Measurements from ENCODE around the gene PTP4A1.

Gene PTP4A1

DNA sequence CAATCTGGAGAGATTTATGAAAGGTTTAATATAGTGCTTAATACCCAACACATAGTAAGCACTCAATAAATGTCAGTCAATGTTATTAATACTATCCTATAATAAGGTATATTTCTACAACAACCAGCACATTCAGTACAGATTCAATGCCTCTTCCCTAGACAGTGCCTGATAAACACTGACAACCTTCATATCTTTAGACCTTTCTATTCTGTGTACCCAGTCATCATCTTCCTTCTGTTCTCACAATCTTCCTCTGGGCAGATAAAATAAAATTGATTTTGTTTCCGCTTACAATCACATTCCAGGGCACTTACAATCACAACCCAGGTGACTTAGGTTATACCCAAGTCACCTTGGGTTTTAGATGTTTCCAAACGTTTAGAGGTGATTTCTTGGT, 11.0 kb upstream of the PTP4A1 start:
- ChIA-PET POLR2A (ENCODE audit: low non-redundant PET) (no interaction called here), CTCF (interaction anchor here (0.5 kb wide), 1 partner anchor 178 kb away, joined by 3 read pairs; no protein-coding TSS in a partner anchor)
- no peak for DNase-seq (ENCODE audit: low spot score)
- TF ChIP-seq CTCF (conservative IDR thresholded peaks at IDR 0.05; ENCODE audit: low read depth), result no peak
- H3K27ac ChIP-seq, result no peak overlapping the region

GRCh38 chr6:63563235-63563634, 9.0 kb upstream of the PTP4A1 start:
- ChIA-PET POLR2A (ENCODE audit: low non-redundant PET) (no interaction called here), CTCF (no interaction called here)
- no peak overlapping the region for H3K27ac ChIP-seq
- no peak for DNase-seq (ENCODE audit: low spot score)
- TF ChIP-seq CTCF (conservative IDR thresholded peaks at IDR 0.05; ENCODE audit: low read depth), result no peak

GRCh38 chr6:63565058-63565726, 7.1 kb upstream of the PTP4A1 start:
- ChIA-PET POLR2A (ENCODE audit: low non-redundant PET) (no interaction called here), CTCF (interaction anchor here (0.7 to 0.8 kb wide), 4 partner anchors 39 to 567 kb away, joined by 3 read pairs; no protein-coding TSS in a partner anchor)
- H3K27ac ChIP-seq, result no peak overlapping the region
- DNase-seq (ENCODE audit: low spot score), result peak; percentile 47
- TF ChIP-seq CTCF (conservative IDR thresholded peaks at IDR 0.05; ENCODE audit: low read depth), result no peak

DNA sequence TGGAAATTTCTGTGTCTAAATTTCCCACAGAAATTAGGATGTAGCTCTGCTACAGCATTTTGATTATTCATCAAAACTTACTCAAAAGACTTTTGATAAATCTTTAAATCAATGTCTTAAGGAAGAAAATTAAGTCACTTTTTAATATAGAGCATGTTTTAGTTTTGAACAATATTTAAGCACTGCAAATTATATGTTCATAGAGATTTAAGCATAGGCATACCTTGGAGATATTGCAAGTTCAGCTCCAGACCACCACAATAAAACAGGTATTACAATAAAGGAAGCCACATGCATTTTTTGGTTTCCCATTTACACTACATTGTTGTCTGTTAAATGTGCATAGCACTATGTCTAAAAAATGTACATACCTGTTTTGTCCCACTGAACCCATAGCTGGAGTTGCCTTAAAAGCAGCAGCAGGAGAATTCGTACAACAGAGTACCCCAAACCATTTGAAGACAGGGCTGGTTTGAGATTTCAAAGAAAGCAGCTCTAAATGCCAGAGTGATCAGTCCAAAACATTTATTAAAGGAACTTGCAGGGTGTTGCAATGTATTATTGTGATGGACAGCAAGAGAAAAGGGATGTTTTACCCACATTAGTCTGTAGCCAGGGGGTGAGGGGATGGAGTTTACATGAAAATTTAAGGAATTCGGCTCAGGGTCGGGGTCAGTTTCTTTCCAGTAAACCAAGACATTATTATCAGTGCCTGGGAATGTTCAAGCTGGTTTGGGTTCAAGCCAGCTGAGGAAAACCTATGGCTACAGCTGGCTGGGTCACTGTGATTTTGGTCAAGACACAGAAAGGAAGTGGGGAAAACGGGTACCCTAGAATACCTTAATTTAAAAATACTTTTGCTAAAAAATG, 6.3 kb upstream of the PTP4A1 start:
- TF ChIP-seq CTCF (conservative IDR thresholded peaks at IDR 0.05; ENCODE audit: low read depth), result no peak
- CTCF ChIA-PET, result interaction anchor here (0.6 to 0.8 kb wide), 2 partner anchors 40 to 105 kb away, joined by 3 read pairs; no protein-coding TSS in a partner anchor
- H3K27ac ChIP-seq, result no peak overlapping the region
- POLR2A ChIA-PET (ENCODE audit: low non-redundant PET), result no interaction called here
- no peak for DNase-seq (ENCODE audit: low spot score)

DNA sequence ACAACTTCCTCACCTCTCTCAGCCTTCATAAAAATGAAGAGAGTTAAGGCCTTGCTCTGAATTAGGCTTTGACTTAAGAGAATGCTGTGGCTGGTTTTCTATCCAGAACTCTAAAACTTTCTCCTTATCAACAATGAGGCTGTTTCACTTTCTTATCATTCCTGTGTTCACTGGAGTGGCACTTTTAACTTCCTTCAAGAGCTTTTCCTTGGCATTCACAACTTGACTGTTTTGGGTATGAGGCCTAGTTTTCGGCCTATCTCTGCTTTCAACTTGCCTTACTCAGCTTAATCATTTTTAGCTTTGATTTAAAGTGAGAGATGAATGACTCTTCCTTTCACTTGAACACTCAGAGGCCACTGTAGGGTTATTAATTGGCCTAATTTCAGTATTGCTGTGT, 4.3 kb upstream of the PTP4A1 start:
- CTCF ChIA-PET, result no interaction called here

More for the DNA sequence above, 4.3 kb upstream of the PTP4A1 start:
- no peak for DNase-seq (ENCODE audit: low spot score)
- no peak overlapping the region for H3K27ac ChIP-seq
- POLR2A ChIA-PET (ENCODE audit: low non-redundant PET), result no interaction called here
- no peak for TF ChIP-seq CTCF (conservative IDR thresholded peaks at IDR 0.05; ENCODE audit: low read depth)

Measured in RWPE1 (cell line).